K562 (cell line): ENCODE measurements around the gene SPON2. TPM values are rescaled to one million over a fixed set of nuclear protein-coding genes. Genes with fewer than 3 reads are reported as not detected.

Experiments used
- ATAC-seq: fragments of 200-7000 bp; cut with Tn5 transposase; 3 replicates; pipeline ENCODE4 v1.9.1; 2020; ENCODE audit warnings: moderate library complexity
- BruUV-seq: library from RNA; stranded (reverse); fragments of 400-500 nt; replicated peaks from 2 replicates; lab custom pipeline; 2021; lab: Mats Ljungman, UMichigan
- CTCF ChIA-PET: fragments of 300-600 bp; formaldehyde crosslinking; extraction: SDS; loops from one replicate; lab custom pipeline; 2021; ENCODE audit warnings: low intra/inter-chr PET ratio; lab: Yijun Ruan, JAX
- POLR2A ChIA-PET: fragments of 300-600, 350-650 bp; sonication (Branson Sonifier 250); formaldehyde crosslinking; extraction: SDS; loops from one replicate; lab custom pipeline; 2021; ENCODE audit warnings: antibody characterized with exemption, inconsistent platforms; lab: Yijun Ruan, JAX
- DNase-seq, 4 experiments: peaks; one replicate each; pipeline versions ENCODE4 v3.0.0 to v3.0.0-alpha.2; 2011 to 2018; ENCODE audit warnings: low spot score in 3 of 4, mixed read lengths in 3 of 4; ENCODE audit errors: extremely low read depth in 1 of 4
- FAIRE-seq: peaks from 2 replicates; lab custom pipeline; 2011; peaks lifted over from hg19 to GRCh38; lab: Jason Lieb, UNC
- H2AFZ ChIP-seq: 2 replicates; pipeline ENCODE4 v1.6.0; 2011; ENCODE audit warnings: low read depth, low read length, control low read depth, inconsistent platforms
- H3K27ac ChIP-seq: fragments of 200-600 bp; 3 replicates; pipeline ENCODE4 v1.8.0; 2011; ENCODE audit warnings: low read depth, mild to moderate bottlenecking, control low read depth, inconsistent platforms, low read length, moderate library complexity, mixed read lengths; ENCODE audit errors: extremely low read depth
- H3K27me3 ChIP-seq, 2 experiments: fragments of 300-600 bp in 1 of 2; 2 replicates in 1 of 2; 3 replicates in 1 of 2; pipeline versions ENCODE4 v1.6.0 to v1.8.0; 2011; ENCODE audit warnings: inconsistent platforms in 2 of 2, low read length in 2 of 2, mild to moderate bottlenecking in 1 of 2, mixed read lengths in 1 of 2, moderate library complexity in 1 of 2; ENCODE audit not compliant: control insufficient read depth in 2 of 2, insufficient read depth in 2 of 2
- H3K36me3 ChIP-seq: fragments of 300-600 bp; 3 replicates; pipeline ENCODE4 v1.8.0; 2011; ENCODE audit warnings: mild to moderate bottlenecking, low read length, inconsistent platforms; ENCODE audit not compliant: control insufficient read depth, insufficient read depth
- H3K4me1 ChIP-seq, 2 experiments: fragments of 200-600 bp in 1 of 2; replicated peaks in 1 of 2; 2 replicates in 1 of 2; 3 replicates in 1 of 2; pipeline versions ENCODE4 v1.5.1 to v1.8.0; 2011; ENCODE audit warnings: inconsistent platforms in 2 of 2, low read length in 2 of 2, mild to moderate bottlenecking in 1 of 2, mixed read lengths in 1 of 2, moderate library complexity in 1 of 2; ENCODE audit not compliant: control insufficient read depth in 2 of 2, insufficient read depth in 2 of 2
- H3K4me2 ChIP-seq: 2 replicates; pipeline ENCODE4 v1.6.1; 2011; ENCODE audit warnings: low read length, control low read depth, inconsistent platforms, mixed read lengths; ENCODE audit not compliant: insufficient read depth
- H3K4me3 ChIP-seq: fragments of 200-600 bp; sonication (generic), shearing (Covaris generic); 2 replicates; pipeline ENCODE4 v1.5.1; 2016; ENCODE audit warnings: control low read depth, inconsistent platforms
- H3K79me2 ChIP-seq: fragments of 200-600 bp; 3 replicates; pipeline ENCODE4 v1.8.0; 2011; ENCODE audit warnings: low read length, inconsistent platforms; ENCODE audit not compliant: control insufficient read depth, insufficient read depth
- H3K9ac ChIP-seq, 2 experiments: 2 replicates each; pipeline versions ENCODE4 v1.6.0 to v1.6.1; 2011; ENCODE audit warnings: low read depth in 2 of 2, low read length in 2 of 2, control low read depth in 1 of 2, inconsistent platforms in 1 of 2, mild to moderate bottlenecking in 1 of 2, mixed read lengths in 1 of 2; ENCODE audit not compliant: insufficient read depth in 1 of 2
- H3K9me1 ChIP-seq: one replicate; pipeline ENCODE4 v1.6.0; 2011; ENCODE audit warnings: inconsistent platforms, mild to moderate bottlenecking, low read length, moderate library complexity; ENCODE audit not compliant: control insufficient read depth, insufficient read depth
- H3K9me3 ChIP-seq: replicated peaks from 2 replicates; pipeline ENCODE4 v1.5.1; 2011; ENCODE audit warnings: low read depth, low read length, inconsistent platforms; ENCODE audit not compliant: control insufficient read depth, insufficient read depth
- H4K20me1 ChIP-seq: replicated peaks from 2 replicates; pipeline ENCODE4 v1.6.1; 2011; ENCODE audit warnings: low read length, inconsistent platforms, mixed read lengths; ENCODE audit not compliant: control insufficient read depth, insufficient read depth
- CBX2 ChIP-seq: fragments of 200-600 bp; sonication (generic); IDR thresholded peaks from one replicate; pipeline ENCODE4 v1.6.1; 2012; ENCODE audit warnings: mild to moderate bottlenecking, low read length, inconsistent platforms; ENCODE audit not compliant: insufficient read depth, poor library complexity, severe bottlenecking
- CBX8 ChIP-seq: fragments of 200-600 bp; sonication (generic); IDR thresholded peaks from 2 replicates; pipeline ENCODE4 v1.6.1; 2012; ENCODE audit warnings: borderline replicate concordance, mixed run types, low read depth, mild to moderate bottlenecking, moderate library complexity, mixed read lengths, low read length, control low read depth, inconsistent platforms; ENCODE audit not compliant: poor library complexity, severe bottlenecking; ENCODE audit errors: extremely low read depth
- HNRNPK ChIP-seq: fragments of 200-400 bp; formaldehyde crosslinking; IDR thresholded peaks from one replicate; pipeline ENCODE4 v1.6.1; 2018; ENCODE audit warnings: mild to moderate bottlenecking, low read depth, low read length; ENCODE audit not compliant: poor library complexity, severe bottlenecking
- NR4A1 ChIP-seq, 2 experiments: fragments of 250-450 bp in 1 of 2; fragments of 450-650 bp in 1 of 2; sonication (Bioruptor Pico) in 1 of 2; IDR thresholded peaks; 2 replicates each; pipeline versions ENCODE4 v1.4.0 to v1.6.1; 2016 to 2020; ENCODE audit warnings: mild to moderate bottlenecking in 2 of 2, missing compliant biosample characterization in 1 of 2, missing genetic modification characterization in 1 of 2, moderate library complexity in 1 of 2
- ZNF512 ChIP-seq: IDR thresholded peaks from 2 replicates; pipeline ENCODE4 v1.6.1; 2016; ENCODE audit warnings: missing genetic modification characterization, missing compliant biosample characterization
- WGBS: fragments of 100-300 bp; shearing (Covaris generic); methylation state at CpG from one replicate; pipeline ENCODE4 v1.1.6; 2016; ENCODE audit warnings: low coverage, mixed read lengths; ENCODE audit not compliant: insufficient coverage; ENCODE audit errors: missing lambda C conversion rate; 5-methylcytosine and 5-hydroxymethylcytosine counted together
- in situ Hi-C: fragments of 300-500 bp; cut with MboI; formaldehyde crosslinking; loops from 4 replicates; pipeline ENCODE4 v1.15.0; 2018; ENCODE audit warnings: inconsistent platforms, mixed read lengths
- intact Hi-C: fragments of 100-400 bp; cut with micrococcal nuclease; formaldehyde crosslinking; loops from 2 replicates; pipeline ENCODE4 v1.14.2; 2022
- polyA plus RNA-seq, 8 experiments: library from polyadenylated mRNA; depleted of rRNA in 4 of 8; stranded (reverse) in 5 of 8; unstranded in 3 of 8; fragments of >200 nt; fragmentation: Nextera tagmentation in 2 of 8; fragmentation: Illumina TruSeq in 1 of 8; extraction: Ambion mirVana in 2 of 8; extraction: Trizol in 1 of 8; gene quantifications; 2 replicates each; pipeline versions ENCODE4 v1.2.1 to v1.2.3, GENCODE V29; 2011 to 2014; ENCODE audit warnings: inconsistent platforms in 1 of 8, missing spikeins in 1 of 8
- total RNA-seq, 7 experiments: library from RNA; depleted of rRNA in 6 of 7; stranded (reverse); fragments of >200 nt in 6 of 7; fragmentation: Illumina TruSeq in 2 of 7; extraction: Trizol in 2 of 7; gene quantifications; 2 replicates each; pipeline versions ENCODE4 v1.2.1 to v1.2.3, GENCODE V29; 2011 to 2021; ENCODE audit warnings: low replicate concordance in 1 of 7

The SPON2 gene
- total and polyA plus RNA-seq, 9 of the 15 experiments (the other 6 are each of a cell fraction or from before 2014, with no cell fraction given): 0.21 to 2.2 (median 0.83) TPM

GRCh38 chr4:1137063-1137776 is 35.2 kb downstream of the SPON2 start:
- Histone ChIP-seq H3K36me3 (no peaks in the 10 kb centered on the region), H2AFZ (0 out of 2 replicates have a peak overlapping the region, but pooled peaks have one; percentile 10), H3K4me1 (no peaks in the 10 kb centered on the region), H3K4me2 (no peak overlapping the region), H3K79me2 (no peaks in the 10 kb centered on the region), H3K27ac (no peak overlapping the region), H4K20me1 (no peaks in the 10 kb centered on the region)
- in situ Hi-C loops: loop anchor here (10.0 kb wide), 1 partner anchor 488 kb away; no protein-coding TSS in a partner anchor
- FAIRE-seq: peak; percentile 44
- intact Hi-C loops: no loop called here
- no peak for TF ChIP-seq HNRNPK
- no peak for TF ChIP-seq NR4A1 (CRISPR knock-in tag; IDR thresholded peaks at IDR 0.05)
- no peak for TF ChIP-seq NR4A1 (tag; IDR thresholded peaks at IDR 0.05)
- peak; percentile 69 for TF ChIP-seq CBX8
- TF ChIP-seq ZNF512 (tag): peak; percentile 74; the same call in 1 of the 2 replicates
- peak; percentile 24 for TF ChIP-seq CBX2
- TF ChIP-seq, all 486 proteins: peak for 3
- H3K9me1 ChIP-seq: no peaks in the 10 kb centered on the region
- no peaks in the 10 kb centered on the region for H3K9me3 ChIP-seq
- 2% methylated on average over 8 of the region's 8 CpGs for WGBS
- ATAC-seq: no peak
- ChIA-PET POLR2A (interaction anchor here (0.5 to 0.7 kb wide), 3 partner anchors 11 to 114 kb away, joined by 3 to 4 read pairs (median 3); no protein-coding TSS in a partner anchor), CTCF (no interaction called here)
- no peak for DNase-seq
- BruUV-seq: no TSS peak
- no peak overlapping the region for H3K9ac ChIP-seq
- no peak overlapping the region for H3K4me3 ChIP-seq
- peaks cover 29 to 43% of the 10 kb centered on the region in 2 experiments; a peak in 4 of 5 replicates for H3K27me3 ChIP-seq
